HG03139 (cell line): ENCODE data around the gene COL27A1.
"Not testable (repeated sequence)": the region's sequence is repeated elsewhere in the genome, so short reads cannot be mapped to it uniquely, and the experiment has no call there.

Experiments
- ATAC-seq: cut with Tn5 transposase; IDR thresholded peaks from one replicate; pipeline ENCODE4 v1.9.1; 2021; ENCODE audit not compliant: unreplicated experiment

The COL27A1 gene

GRCh38 chr9:114122136-114123027 lies 33.0 kb upstream of the COL27A1 start:
- ATAC-seq, result no peak

DNA sequence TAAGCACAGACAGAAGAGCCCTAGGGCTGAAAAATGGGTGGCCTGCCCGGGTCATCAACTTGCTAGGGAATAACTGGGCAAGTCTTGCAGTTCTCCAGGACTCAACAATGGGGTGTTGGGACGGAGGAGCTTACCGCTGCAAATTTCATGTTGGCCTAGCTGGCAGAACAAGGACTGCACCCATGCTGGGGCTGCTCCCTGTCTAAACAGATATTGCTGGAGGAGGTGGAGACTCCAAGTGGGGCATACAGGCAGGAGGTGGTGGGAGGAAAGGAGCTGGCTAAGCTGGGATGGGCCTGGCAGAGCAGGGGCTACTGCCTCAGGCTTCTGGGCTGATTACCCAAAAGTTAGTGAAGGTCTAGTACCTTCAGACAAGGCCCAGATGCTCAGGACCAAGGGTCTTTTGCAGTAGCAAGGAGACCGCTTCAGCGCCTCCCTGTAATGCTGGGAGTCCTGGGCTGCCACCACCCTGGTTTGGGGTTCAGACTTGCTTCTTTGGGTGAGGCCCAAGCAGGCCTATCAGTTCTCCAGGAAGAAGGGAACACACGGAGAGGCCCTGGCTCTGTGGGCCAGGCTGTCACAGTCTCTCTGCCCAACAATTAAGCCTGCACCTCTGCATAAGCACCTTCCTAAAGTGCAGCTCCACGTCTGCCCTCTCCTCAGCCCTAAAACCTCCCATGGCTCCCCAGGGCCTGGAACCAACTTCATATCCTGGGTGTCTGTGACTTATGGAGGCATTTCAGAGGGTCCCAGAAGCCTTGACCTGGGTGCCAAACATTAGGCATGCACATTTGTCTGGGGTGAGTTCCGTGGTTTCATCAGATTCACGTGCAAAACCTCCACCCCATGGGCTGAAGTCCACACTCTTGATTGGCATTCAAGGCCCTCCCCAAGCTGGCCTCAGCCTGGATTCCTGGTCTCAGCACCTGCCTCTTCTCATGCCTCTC lies 32.0 kb upstream of the COL27A1 start:
- no peak for ATAC-seq

- ATAC-seq, result no peak
Observed at GRCh38 chr9:114124138-114124537, 31.2 kb upstream of the COL27A1 start.

GRCh38 chr9:114124666-114125475 lies 30.5 kb upstream of the COL27A1 start:
- no peak for ATAC-seq

GRCh38 chr9:114125476-114126013 lies 29.8 kb upstream of the COL27A1 start:
- no peak for ATAC-seq

- no peak for ATAC-seq
Observed at GRCh38 chr9:114126247-114127060, 28.9 kb upstream of the COL27A1 start.

DNA sequence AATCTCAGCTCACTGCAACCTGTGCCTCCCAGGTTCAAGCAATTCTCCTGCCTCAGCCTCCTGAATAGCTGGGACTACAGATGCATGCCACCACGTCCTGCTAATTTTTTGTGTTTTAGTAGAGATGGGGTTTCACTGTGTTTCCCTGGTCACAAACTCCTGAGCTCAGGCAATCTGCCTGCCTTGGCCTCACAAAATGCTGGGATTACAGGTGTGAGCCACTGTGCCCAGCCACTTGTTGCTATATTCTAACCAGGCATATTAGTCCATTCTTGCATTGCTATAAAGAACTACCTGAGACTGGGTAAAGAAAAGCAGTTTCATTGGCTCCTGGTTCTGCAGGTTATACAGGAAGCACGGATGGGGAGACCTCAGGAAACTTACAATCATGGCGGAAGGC lies 26.6 kb upstream of the COL27A1 start:
- ATAC-seq, result not testable (repeated sequence)

GRCh38 chr9:114130141-114130540 lies 25.2 kb upstream of the COL27A1 start:
- ATAC-seq, result no peak

- no peak for ATAC-seq
Observed at GRCh38 chr9:114130624-114131277, 24.6 kb upstream of the COL27A1 start.

- ATAC-seq, result no peak
Observed at GRCh38 chr9:114131808-114132549, 23.4 kb upstream of the COL27A1 start.

- no peak for ATAC-seq
Observed at GRCh38 chr9:114132550-114132918, 22.8 kb upstream of the COL27A1 start.

DNA sequence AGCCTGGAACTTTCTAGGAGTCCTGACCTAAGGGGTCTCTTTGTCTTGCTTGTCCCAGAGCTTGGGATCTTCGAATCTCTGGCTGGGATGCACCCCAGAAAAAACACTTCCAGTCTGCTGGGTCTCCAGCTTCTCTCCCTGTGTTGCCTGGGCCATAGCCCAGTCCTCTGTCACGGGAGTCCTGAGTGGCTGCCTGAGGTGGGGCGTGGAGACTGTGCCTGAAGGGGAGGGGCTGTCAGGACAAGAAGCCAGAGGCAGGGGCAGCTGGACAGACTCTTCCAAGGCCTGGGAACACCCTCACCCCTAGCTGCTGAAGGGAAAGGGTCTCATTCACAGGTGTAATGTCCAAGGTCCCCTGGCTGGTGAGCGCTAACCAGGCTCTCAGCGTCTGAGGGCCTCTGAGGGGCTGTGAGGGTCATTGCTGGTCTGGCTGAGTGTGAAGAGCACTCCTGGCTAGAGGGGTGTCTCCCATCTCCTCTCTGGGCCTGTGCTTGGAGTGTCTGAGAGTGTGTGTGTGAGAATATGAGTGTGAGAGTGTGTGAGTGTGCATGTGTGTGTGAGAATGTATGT lies 20.4 kb upstream of the COL27A1 start:
- no peak for ATAC-seq

DNA sequence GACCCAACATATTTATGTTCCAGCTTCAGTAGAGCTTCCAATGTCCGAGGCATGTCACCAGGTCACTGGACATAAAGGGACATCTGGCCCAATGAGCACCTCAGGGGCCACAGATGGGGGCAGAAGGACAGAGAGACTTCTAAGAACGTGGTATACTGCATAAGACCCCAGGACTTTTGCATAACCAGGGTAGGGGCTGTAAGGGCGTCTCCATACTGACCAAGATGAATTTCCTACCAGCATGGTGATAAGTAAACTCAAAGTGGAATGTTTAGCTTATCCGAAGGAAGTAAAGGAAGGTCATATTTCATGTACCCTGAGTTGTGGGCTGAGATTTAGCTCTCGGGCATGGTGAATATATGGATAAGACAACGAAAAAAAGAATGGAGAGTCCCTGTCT lies 17.5 kb upstream of the COL27A1 start:
- no peak for ATAC-seq

- ATAC-seq, result no peak
Observed at GRCh38 chr9:114138552-114138971, 16.8 kb upstream of the COL27A1 start.

DNA sequence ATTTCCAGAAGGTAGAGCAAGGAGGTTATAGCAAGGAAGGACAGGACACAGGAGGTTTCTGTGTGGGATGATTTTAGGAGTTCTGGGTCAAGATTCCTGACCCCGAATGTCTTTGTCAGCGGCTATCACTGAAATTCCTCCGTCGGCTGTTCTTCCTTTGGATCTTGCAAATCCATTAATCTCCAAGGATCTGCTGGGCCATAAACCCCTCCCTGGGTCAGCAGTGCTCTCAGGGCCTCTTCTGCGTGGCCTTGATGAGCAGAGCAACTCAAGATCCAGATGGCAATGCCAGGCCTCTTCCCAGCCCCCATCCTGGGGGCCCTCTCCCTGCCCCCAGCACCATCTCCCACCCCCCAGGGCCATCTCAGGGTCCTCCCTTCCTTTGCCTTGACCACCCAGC lies 16.3 kb upstream of the COL27A1 start:
- ATAC-seq, result no peak

DNA sequence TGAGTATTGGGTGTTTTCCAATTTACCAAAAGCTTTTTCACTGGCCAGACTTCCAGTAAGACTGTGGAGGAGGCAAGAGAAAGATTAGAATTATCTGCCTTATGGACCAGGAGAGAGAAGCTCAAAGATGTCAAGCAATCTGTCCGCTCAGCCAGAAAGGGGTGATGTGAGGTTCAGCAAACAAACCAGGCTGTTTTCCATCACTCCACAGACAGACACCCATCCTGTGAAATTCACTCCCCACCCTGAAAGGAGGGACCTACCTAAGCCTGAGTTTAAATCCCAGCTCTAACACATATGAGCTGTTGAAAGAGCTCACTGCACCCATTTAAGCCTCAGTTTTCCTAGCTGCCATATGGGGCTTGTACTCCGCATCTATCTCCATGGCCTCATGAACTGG lies 14.9 kb upstream of the COL27A1 start:
- no peak for ATAC-seq

DNA sequence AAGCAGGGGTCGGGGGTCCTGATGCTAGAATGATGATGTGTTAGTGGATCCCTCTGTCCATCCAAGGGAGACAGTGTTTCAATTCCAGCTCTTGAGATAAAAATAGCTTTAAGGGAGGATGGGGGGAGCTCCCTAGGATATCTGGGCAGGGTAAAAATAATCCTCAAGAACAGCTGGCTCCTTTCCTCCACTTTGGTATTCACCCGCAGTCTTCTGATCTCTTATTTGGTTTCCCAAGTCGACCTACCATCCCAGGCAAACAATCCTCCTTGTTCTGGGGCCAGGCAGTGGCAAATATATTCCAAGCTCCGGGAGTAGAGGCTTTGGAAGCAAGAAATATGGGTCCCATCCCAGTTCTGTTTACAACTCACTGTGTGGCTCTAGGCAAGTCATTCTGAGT lies 14.5 kb upstream of the COL27A1 start:
- no peak for ATAC-seq
